DOHH2 (cell line): ENCODE results near the gene MRPL43.

Experiments used
- EZH2phosphoT487 ChIP-seq: fragments of 200-600 bp; sonication (generic); IDR thresholded peaks from 2 replicates; pipeline ENCODE4 v1.6.1; 2017; ENCODE audit warnings: borderline replicate concordance, mild to moderate bottlenecking, antibody characterized with exemption, low read length, moderate library complexity, mixed read lengths
- TF ChIP-seq, protein P1 (sequence below): fragments of 200-600 bp; sonication (generic); IDR thresholded peaks from one replicate; pipeline ENCODE4 v1.5.1; 2014; ENCODE audit warnings: antibody characterized with exemption, mild to moderate bottlenecking, low read depth, low read length; ENCODE audit not compliant: poor library complexity, severe bottlenecking

- TF ChIP-seq, protein P1, sequence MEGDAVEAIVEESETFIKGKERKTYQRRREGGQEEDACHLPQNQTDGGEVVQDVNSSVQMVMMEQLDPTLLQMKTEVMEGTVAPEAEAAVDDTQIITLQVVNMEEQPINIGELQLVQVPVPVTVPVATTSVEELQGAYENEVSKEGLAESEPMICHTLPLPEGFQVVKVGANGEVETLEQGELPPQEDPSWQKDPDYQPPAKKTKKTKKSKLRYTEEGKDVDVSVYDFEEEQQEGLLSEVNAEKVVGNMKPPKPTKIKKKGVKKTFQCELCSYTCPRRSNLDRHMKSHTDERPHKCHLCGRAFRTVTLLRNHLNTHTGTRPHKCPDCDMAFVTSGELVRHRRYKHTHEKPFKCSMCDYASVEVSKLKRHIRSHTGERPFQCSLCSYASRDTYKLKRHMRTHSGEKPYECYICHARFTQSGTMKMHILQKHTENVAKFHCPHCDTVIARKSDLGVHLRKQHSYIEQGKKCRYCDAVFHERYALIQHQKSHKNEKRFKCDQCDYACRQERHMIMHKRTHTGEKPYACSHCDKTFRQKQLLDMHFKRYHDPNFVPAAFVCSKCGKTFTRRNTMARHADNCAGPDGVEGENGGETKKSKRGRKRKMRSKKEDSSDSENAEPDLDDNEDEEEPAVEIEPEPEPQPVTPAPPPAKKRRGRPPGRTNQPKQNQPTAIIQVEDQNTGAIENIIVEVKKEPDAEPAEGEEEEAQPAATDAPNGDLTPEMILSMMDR: no peak
- TF ChIP-seq EZH2phosphoT487: no peak
These were observed 13.0 kb upstream of the MRPL43 start for GRCh38 chr10:101000127-101000914.
